Lung (tissue), 12 donors: ENCODE measurements around the gene EFCAB7. TPM values are rescaled to one million over a fixed set of nuclear protein-coding genes. Genes with fewer than 3 reads are reported as not detected.

Source experiments
- ATAC-seq: fragments of 200-7000 bp; cut with Tn5 transposase; one replicate; pipeline ENCODE4 v1.9.1; 2020; ENCODE audit warnings: moderate number of reproducible peaks; ENCODE audit not compliant: insufficient read depth, low FRiP score
- DNase-seq, 3 donors: peaks; one replicate each; pipeline ENCODE4 v3.0.0-alpha.2; 2013 to 2017
- H3K27ac ChIP-seq, 2 donors: one replicate each; pipeline ENCODE4 v1.5.1; 2013; ENCODE audit warnings: mild to moderate bottlenecking in 2 of 2, moderate library complexity in 2 of 2, control low read depth in 1 of 2, inconsistent platforms in 1 of 2, low read depth in 1 of 2, low read length in 1 of 2
- H3K27me3 ChIP-seq, 3 donors: one replicate each; pipeline ENCODE4 v1.5.1; 2013; ENCODE audit warnings: low read length in 2 of 3; ENCODE audit not compliant: control insufficient read depth in 3 of 3, insufficient read depth in 3 of 3
- H3K36me3 ChIP-seq, 4 donors: one replicate each; pipeline ENCODE4 v1.5.1; 2013; ENCODE audit warnings: low read length in 4 of 4, mild to moderate bottlenecking in 1 of 4, moderate library complexity in 1 of 4; ENCODE audit not compliant: control insufficient read depth in 4 of 4, insufficient read depth in 4 of 4
- H3K4me1 ChIP-seq, 5 donors: one replicate each; pipeline ENCODE4 v1.5.1; 2013; ENCODE audit warnings: low read length in 5 of 5, mild to moderate bottlenecking in 2 of 5, moderate library complexity in 1 of 5; ENCODE audit not compliant: control insufficient read depth in 5 of 5, insufficient read depth in 5 of 5
- H3K4me3 ChIP-seq: one replicate; pipeline ENCODE4 v1.5.1; 2013; ENCODE audit warnings: mild to moderate bottlenecking, control low read depth, moderate library complexity
- H3K9ac ChIP-seq, 2 donors: one replicate each; pipeline ENCODE4 v1.5.1; 2013; ENCODE audit warnings: low read length in 2 of 2, control low read depth in 1 of 2; ENCODE audit not compliant: insufficient read depth in 1 of 2
- H3K9me3 ChIP-seq, 4 donors: one replicate each; pipeline ENCODE4 v1.5.1; 2013; ENCODE audit warnings: low read length in 3 of 4, mild to moderate bottlenecking in 1 of 4, moderate library complexity in 1 of 4; ENCODE audit not compliant: control insufficient read depth in 4 of 4, insufficient read depth in 3 of 4
- WGBS, 2 donors: extraction: QIAGEN DNeasy Blood & Tissue Kit; methylation state at CpG; one replicate each; pipeline ENCODE4 v1.1.7; 2013; 5-methylcytosine and 5-hydroxymethylcytosine counted together
- polyA plus RNA-seq, 2 donors: library from polyadenylated mRNA; stranded (reverse); fragments of 200-250 nt; gene quantifications; one replicate each; pipeline ENCODE4 v1.2.1, GENCODE V29; 2013
- total RNA-seq, 2 donors: library from RNA; depleted of rRNA in 1 of 2; stranded (reverse); fragments of >200 nt in 1 of 2; gene quantifications; one replicate each; pipeline ENCODE4 v1.2.1, GENCODE V29; 2014 to 2021
- TF ChIP-seq, protein P1 (sequence below): IDR thresholded peaks from 2 replicates; pipeline ENCODE4 v1.5.1; 2012; ENCODE audit warnings: mild to moderate bottlenecking; ENCODE audit errors: control extremely low read depth, extremely low read depth
- donor health status: control.
- donor health status: control.
- donor health status: Bipolar disorder and iron deficiency.
- donor health status: healthy.
- donor health status: DM: yes; HTN: yes; CAD: no.

Gene EFCAB7
- total and polyA plus RNA-seq, 4 donors: 3.3 to 29.0 (median 5.8) TPM

DNA sequence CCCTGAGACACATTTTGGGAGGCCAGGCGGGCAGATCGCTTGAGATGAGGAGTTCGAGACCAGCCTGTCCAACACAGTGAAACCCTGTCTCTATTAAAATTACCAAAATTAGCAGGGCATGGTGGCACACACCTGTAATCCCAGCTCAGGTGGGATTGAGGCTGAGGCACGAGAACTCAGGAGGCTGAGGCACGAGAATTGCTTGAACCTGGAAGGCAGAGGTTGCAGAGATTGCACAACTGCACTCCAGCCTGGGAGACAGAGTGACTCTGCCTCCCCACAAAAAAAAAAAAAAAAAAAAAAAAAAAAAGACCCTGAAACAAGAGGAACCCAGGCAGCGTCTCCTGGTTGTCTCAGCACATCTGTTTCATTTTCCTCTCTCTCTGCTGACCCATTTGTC is 94.1 kb downstream of the EFCAB7 start:
- Histone ChIP-seq H3K27ac (no peak overlapping the region), H3K9ac (no peak overlapping the region), H3K4me3 (no peak overlapping the region), H3K36me3 (no peaks in the 10 kb centered on the region), H3K27me3 (no peaks in the 10 kb centered on the region), H3K4me1 (peaks cover 0 to 28% (median 6%) of the 10 kb centered on the region in 5 donors), H3K9me3 (no peaks in the 10 kb centered on the region)
- 72 to 82% methylated on average over 6 of the region's 6 CpGs for WGBS, 2 donors
- TF ChIP-seq, protein P1, sequence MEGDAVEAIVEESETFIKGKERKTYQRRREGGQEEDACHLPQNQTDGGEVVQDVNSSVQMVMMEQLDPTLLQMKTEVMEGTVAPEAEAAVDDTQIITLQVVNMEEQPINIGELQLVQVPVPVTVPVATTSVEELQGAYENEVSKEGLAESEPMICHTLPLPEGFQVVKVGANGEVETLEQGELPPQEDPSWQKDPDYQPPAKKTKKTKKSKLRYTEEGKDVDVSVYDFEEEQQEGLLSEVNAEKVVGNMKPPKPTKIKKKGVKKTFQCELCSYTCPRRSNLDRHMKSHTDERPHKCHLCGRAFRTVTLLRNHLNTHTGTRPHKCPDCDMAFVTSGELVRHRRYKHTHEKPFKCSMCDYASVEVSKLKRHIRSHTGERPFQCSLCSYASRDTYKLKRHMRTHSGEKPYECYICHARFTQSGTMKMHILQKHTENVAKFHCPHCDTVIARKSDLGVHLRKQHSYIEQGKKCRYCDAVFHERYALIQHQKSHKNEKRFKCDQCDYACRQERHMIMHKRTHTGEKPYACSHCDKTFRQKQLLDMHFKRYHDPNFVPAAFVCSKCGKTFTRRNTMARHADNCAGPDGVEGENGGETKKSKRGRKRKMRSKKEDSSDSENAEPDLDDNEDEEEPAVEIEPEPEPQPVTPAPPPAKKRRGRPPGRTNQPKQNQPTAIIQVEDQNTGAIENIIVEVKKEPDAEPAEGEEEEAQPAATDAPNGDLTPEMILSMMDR: no peak
- ATAC-seq: no peak
- no peak for DNase-seq

DNA sequence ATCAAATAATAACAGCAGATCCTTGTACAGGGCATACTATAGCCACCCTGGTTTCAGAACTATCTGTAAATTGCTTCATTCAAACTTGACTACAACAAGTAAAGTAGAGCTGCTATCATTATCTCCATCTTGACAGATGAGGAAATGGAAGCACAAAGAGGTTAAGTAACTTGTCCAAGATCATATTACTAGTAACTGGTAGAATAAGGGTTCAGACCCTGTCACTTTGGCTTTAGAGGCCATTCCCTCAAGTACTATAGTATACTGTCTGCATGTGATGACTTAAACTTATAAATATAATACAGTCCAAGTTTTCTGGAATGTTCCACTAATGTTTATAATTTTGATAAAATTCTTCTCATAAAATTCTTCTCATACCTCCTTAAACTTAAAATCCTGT is 94.7 kb downstream of the EFCAB7 start:
- H3K9me3 ChIP-seq: no peaks in the 10 kb centered on the region
- DNase-seq: no peak
- no peak for ATAC-seq
- peaks cover 0 to 26% (median 9%) of the 10 kb centered on the region in 5 donors for H3K4me1 ChIP-seq
- H3K36me3 ChIP-seq: no peaks in the 10 kb centered on the region
- no peak overlapping the region for H3K9ac ChIP-seq
- TF ChIP-seq, protein P1: no peak
- no peak overlapping the region for H3K4me3 ChIP-seq
- no peaks in the 10 kb centered on the region for H3K27me3 ChIP-seq
- no peak overlapping the region for H3K27ac ChIP-seq

DNA sequence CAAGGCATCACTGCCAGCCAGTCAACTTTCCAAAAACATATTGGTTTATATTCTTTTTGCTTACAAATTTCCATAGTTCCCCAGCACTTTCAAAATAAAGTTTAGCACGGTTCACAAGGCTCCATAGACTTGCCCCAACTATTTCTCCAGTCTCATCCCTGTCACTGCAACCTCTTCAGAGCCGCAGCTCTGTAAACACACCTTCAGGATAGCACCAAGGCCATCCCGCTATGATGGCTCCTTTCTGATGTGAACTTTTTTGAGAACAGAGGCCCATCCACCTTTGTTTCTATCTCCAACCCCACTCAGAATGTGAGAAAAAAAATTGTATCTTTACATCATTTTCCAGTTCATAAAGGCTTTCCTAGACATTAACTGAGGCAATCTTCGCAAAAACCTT is 96.2 kb downstream of the EFCAB7 start:
- H3K4me3 ChIP-seq: no peak overlapping the region
- no peak overlapping the region for H3K27ac ChIP-seq
- H3K4me1 ChIP-seq: peaks cover 0 to 27% (median 12%) of the 10 kb centered on the region in 5 donors
- no peaks in the 10 kb centered on the region for H3K9me3 ChIP-seq
- H3K36me3 ChIP-seq: no peaks in the 10 kb centered on the region
- DNase-seq (no peak), ATAC-seq (no peak)
- WGBS, 2 donors: 73 to 86% methylated on average over 4 of the region's 4 CpGs
- H3K27me3 ChIP-seq: no peaks in the 10 kb centered on the region
- TF ChIP-seq, protein P1: no peak
- no peak overlapping the region for H3K9ac ChIP-seq

DNA sequence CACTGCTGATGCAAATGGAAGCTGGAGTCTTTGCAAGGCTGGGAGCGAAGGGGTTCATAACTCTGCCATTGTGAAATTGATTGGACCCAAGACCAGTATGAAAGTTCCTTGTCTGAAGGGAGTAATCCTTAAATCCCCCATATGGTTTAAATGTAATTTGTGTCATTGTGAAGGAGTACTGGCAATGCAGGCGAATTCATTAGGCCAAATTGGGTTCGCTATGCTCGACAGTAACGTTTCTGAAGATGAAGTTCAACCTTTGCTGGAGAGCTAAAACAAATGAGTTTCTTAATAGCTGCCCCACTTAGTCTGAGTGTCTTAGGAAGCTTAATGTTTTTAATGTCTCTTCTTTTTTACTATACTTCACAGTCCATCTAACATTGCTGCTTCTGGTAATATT is 97.3 kb downstream of the EFCAB7 start:
- Histone ChIP-seq H3K36me3 (no peaks in the 10 kb centered on the region), H3K9me3 (no peaks in the 10 kb centered on the region), H3K27ac (no peak overlapping the region), H3K9ac (no peak overlapping the region), H3K4me3 (no peak overlapping the region), H3K4me1 (peaks cover 0 to 37% (median 20%) of the 10 kb centered on the region in 5 donors), H3K27me3 (no peaks in the 10 kb centered on the region)
- TF ChIP-seq, protein P1: no peak
- DNase-seq (no peak), ATAC-seq (no peak)
- 94 to 97% methylated on average over 5 of the region's 5 CpGs for WGBS, 2 donors
